ENCODE data around the gene PTGR1. TPM values are rescaled to one million over a fixed set of nuclear protein-coding genes. Genes with fewer than 3 reads are reported as not detected.
A peak's percentile ranks its signal among the peaks of the same experiment; 100 is the strongest.

Gene PTGR1
- total RNA-seq (60.1 TPM), polyA plus RNA-seq (81.2 TPM)

DNA sequence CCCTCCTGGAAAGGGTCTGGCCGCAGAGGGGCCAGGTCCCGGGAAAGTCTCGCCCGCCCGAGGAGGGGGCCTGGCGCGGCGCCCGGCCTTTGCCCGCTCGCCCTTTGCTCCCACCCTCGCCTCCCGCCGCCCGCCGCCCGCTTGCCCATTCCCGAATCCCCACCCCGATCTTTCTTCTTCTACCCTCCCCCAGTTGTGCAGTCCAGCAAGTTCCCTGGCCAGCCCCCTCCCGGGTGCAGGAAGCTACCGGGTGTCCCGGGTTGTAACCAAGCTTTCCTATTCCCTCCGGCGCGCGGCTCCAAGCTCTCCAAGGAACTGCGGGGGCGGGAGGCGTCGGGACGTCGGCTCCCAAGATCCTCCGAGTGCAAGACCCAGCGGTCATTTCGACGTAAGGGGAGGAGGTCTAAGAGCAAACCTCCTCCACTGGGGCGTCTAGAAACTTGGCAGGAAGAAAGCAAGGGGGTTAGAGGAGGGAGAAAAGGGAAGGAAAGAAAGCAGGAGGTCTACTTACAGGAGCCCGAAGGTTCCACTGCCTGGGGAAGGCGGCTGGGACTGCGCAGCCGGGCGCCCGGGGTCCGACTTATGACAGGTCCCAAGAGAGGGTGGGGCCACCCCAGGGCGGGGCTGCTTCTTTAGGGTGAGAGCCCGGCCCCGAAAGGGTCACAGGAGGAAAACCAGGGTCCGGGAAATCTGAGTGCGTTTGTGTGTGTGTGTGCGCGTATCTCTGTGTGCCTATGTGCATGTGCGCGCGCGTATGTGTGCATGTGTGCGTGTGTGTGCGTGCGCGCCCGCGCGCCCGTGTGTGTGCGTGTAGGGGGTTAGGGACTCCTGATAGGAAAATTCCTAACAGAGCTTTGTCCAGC is at the start of gene PTGR1:
Gene PTGR1 (minus strand): TSS at position 556 of the 863 bp plus-strand sequence. CDS start 2,225 bp downstream, outside the sequence.
- under 1% methylated on average over 64 of the region's 64 CpGs for WGBS
- DNase-seq (ENCODE audit: extremely low spot score) = peak; percentile 75
- H3K36me3 ChIP-seq (ENCODE audit: insufficient read depth) = peaks cover 1% of the 10 kb centered on the region
- peak within 1 kb of the TSS; percentile 71 for H3K27ac ChIP-seq (ENCODE audit: low read depth)
- peak within 1 kb of the TSS; percentile 68 for H3K4me3 ChIP-seq (ENCODE audit: low read depth, low read length)
- H3K4me1 ChIP-seq (ENCODE audit: insufficient read depth) = no peaks in the 10 kb centered on the region

DNA sequence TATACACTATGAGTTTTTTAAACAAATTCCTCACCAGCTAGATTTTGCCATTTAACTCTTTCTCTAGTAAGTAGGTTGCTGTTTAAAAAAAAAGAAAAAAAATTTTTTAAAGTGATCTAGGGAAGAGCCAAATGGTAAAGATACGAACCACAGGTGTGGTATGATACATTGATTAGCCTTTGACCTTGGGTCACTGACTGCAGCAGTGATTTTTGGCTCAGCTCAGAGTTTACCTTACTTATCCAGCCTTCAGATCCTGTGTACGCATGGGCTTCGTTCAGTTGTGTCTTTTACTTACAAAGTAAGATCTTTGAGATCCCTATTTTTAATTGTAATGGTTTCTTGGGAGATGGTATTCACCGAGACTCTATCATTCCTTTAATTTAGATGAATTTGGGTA is 49.6 kb upstream of the PTGR1 start:
- no peak overlapping the region for H3K4me3 ChIP-seq (ENCODE audit: low read depth, low read length)
- WGBS = 90% methylated on average over 4 of the region's 4 CpGs
- peaks cover 1% of the 10 kb centered on the region for H3K4me1 ChIP-seq (ENCODE audit: insufficient read depth)
- no peaks in the 10 kb centered on the region for H3K36me3 ChIP-seq (ENCODE audit: insufficient read depth)
- H3K27ac ChIP-seq (ENCODE audit: low read depth) = no peak overlapping the region
- no peak for DNase-seq (ENCODE audit: extremely low spot score)

- no peak for DNase-seq (ENCODE audit: extremely low spot score)
- H3K36me3 ChIP-seq (ENCODE audit: insufficient read depth) = no peaks in the 10 kb centered on the region
- no peak overlapping the region for H3K27ac ChIP-seq (ENCODE audit: low read depth)
- WGBS = 80% methylated on average over 4 of the region's 4 CpGs
- H3K4me3 ChIP-seq (ENCODE audit: low read depth, low read length) = no peak overlapping the region
- peaks cover 1% of the 10 kb centered on the region for H3K4me1 ChIP-seq (ENCODE audit: insufficient read depth)
Measured at GRCh38 chr9:111648066-111648465, 48.6 kb upstream of the PTGR1 start.

DNA sequence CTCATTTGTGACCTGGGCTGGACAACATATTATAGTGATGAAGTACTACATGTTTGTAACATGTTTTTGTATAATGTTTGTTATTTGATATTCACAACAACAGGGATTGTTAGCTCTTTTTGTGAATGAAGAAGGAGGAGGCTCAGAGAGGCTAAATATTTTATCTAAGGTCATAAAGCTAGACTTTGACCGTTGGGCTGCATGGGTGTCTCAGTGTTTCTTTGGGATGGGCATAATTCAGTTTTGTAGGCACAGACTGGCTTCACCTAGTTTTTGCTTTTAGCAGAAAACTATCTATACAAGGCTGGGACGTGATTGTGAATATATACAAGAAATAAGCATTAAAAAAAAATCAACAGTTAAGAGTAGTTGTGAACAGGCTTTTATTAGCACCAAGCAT is 47.0 kb upstream of the PTGR1 start:
- Histone ChIP-seq H3K27ac (ENCODE audit: low read depth) (no peak overlapping the region), H3K4me3 (ENCODE audit: low read depth, low read length) (no peak overlapping the region), H3K36me3 (ENCODE audit: insufficient read depth) (no peaks in the 10 kb centered on the region), H3K4me1 (ENCODE audit: insufficient read depth) (peaks cover 1% of the 10 kb centered on the region)
- no peak for DNase-seq (ENCODE audit: extremely low spot score)
- 80% methylated on average over 2 of the region's 2 CpGs for WGBS

- H3K27ac ChIP-seq (ENCODE audit: low read depth) = no peak overlapping the region
- no peaks in the 10 kb centered on the region for H3K36me3 ChIP-seq (ENCODE audit: insufficient read depth)
- no peak overlapping the region for H3K4me3 ChIP-seq (ENCODE audit: low read depth, low read length)
- 93% methylated on average over 1 of the region's 1 CpG for WGBS
- no peak for DNase-seq (ENCODE audit: extremely low spot score)
- H3K4me1 ChIP-seq (ENCODE audit: insufficient read depth) = peaks cover 1% of the 10 kb centered on the region
Measured at GRCh38 chr9:111645806-111646205, 46.4 kb upstream of the PTGR1 start.

GRCh38 chr9:111644195-111644772 is 44.8 kb upstream of the PTGR1 start:
- DNase-seq (ENCODE audit: extremely low spot score) = no peak
- no peak overlapping the region for H3K4me3 ChIP-seq (ENCODE audit: low read depth, low read length)
- H3K4me1 ChIP-seq (ENCODE audit: insufficient read depth) = peaks cover 1% of the 10 kb centered on the region
- no peaks in the 10 kb centered on the region for H3K36me3 ChIP-seq (ENCODE audit: insufficient read depth)
- 87% methylated on average over 8 of the region's 8 CpGs for WGBS
- H3K27ac ChIP-seq (ENCODE audit: low read depth) = no peak overlapping the region

DNA sequence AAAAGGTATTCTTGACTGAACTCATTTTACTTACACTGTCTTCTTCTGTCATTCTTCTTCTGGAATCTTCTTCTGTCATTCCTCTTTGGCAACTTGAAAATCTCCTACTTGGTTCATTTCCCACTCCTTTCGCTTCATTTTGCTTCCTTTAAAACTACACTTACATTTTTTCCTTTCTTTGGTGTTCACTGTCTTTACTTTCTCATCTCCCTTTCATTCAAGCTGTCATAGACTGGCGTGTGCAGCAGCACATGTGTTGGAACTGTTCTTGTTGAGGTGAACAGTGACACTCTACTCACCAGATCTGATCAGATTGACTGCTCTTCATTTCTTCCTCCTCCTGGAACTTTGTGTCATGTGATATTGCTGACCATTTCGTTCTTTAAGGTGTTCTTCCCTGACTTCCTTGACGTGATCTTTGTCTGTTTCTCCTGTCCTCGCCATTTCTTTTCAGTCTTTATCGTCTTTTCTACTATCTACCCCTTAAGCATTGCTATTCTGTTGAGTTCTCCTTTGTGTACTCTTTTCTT is 38.0 kb upstream of the PTGR1 start:
- no peak for DNase-seq (ENCODE audit: extremely low spot score)
- peaks cover 2% of the 10 kb centered on the region for H3K4me1 ChIP-seq (ENCODE audit: insufficient read depth)
- no peaks in the 10 kb centered on the region for H3K36me3 ChIP-seq (ENCODE audit: insufficient read depth)
- H3K4me3 ChIP-seq (ENCODE audit: low read depth, low read length) = no peak overlapping the region
- 89% methylated on average over 6 of the region's 6 CpGs for WGBS
- H3K27ac ChIP-seq (ENCODE audit: low read depth) = no peak overlapping the region

GRCh38 chr9:111634860-111635259 is 35.4 kb upstream of the PTGR1 start:
- no peak overlapping the region for H3K4me3 ChIP-seq (ENCODE audit: low read depth, low read length)
- DNase-seq (ENCODE audit: extremely low spot score) = no peak
- no peak overlapping the region for H3K27ac ChIP-seq (ENCODE audit: low read depth)
- WGBS = 57% methylated on average over 1 of the region's 1 CpG
- no peaks in the 10 kb centered on the region for H3K36me3 ChIP-seq (ENCODE audit: insufficient read depth)
- peaks cover 2% of the 10 kb centered on the region for H3K4me1 ChIP-seq (ENCODE audit: insufficient read depth)

GRCh38 chr9:111633389-111633736 is 33.9 kb upstream of the PTGR1 start:
- peaks cover 2% of the 10 kb centered on the region for H3K4me1 ChIP-seq (ENCODE audit: insufficient read depth)
- H3K4me3 ChIP-seq (ENCODE audit: low read depth, low read length) = no peak overlapping the region
- H3K36me3 ChIP-seq (ENCODE audit: insufficient read depth) = no peaks in the 10 kb centered on the region
- no peak overlapping the region for H3K27ac ChIP-seq (ENCODE audit: low read depth)
- DNase-seq (ENCODE audit: extremely low spot score) = no peak
- 34% methylated on average over 1 of the region's 1 CpG for WGBS

GRCh38 chr9:111632695-111633388 is 33.4 kb upstream of the PTGR1 start:
- Histone ChIP-seq H3K4me1 (ENCODE audit: insufficient read depth) (peaks cover 2% of the 10 kb centered on the region), H3K36me3 (ENCODE audit: insufficient read depth) (no peaks in the 10 kb centered on the region), H3K4me3 (ENCODE audit: low read depth, low read length) (no peak overlapping the region), H3K27ac (ENCODE audit: low read depth) (no peak overlapping the region)
- no peak for DNase-seq (ENCODE audit: extremely low spot score)
- 68% methylated on average over 7 of the region's 7 CpGs for WGBS

GRCh38 chr9:111632060-111632459 is 32.6 kb upstream of the PTGR1 start:
- Histone ChIP-seq H3K4me1 (ENCODE audit: insufficient read depth) (peaks cover 2% of the 10 kb centered on the region), H3K4me3 (ENCODE audit: low read depth, low read length) (peak overlapping the region; percentile 88), H3K27ac (ENCODE audit: low read depth) (no peak overlapping the region), H3K36me3 (ENCODE audit: insufficient read depth) (no peaks in the 10 kb centered on the region)
- DNase-seq (ENCODE audit: extremely low spot score) = no peak
- WGBS = 42% methylated on average over 5 of the region's 5 CpGs

- WGBS = 1% methylated on average over 79 of the region's 79 CpGs
- no peaks in the 10 kb centered on the region for H3K36me3 ChIP-seq (ENCODE audit: insufficient read depth)
- peaks cover 2% of the 10 kb centered on the region for H3K4me1 ChIP-seq (ENCODE audit: insufficient read depth)
- H3K27ac ChIP-seq (ENCODE audit: low read depth) = peak within 1 kb of the TSS; percentile 61
- peak within 1 kb of the TSS; percentile 88 for H3K4me3 ChIP-seq (ENCODE audit: low read depth, low read length)
- DNase-seq (ENCODE audit: extremely low spot score) = peak; percentile 94
Measured at GRCh38 chr9:111631214-111631971, 31.9 kb upstream of the PTGR1 start, which contains the start of gene DNAJC25. DNAJC25 (plus strand) TSS chr9:111631334; CDS start chr9:111631408, 74 bp downstream.

GRCh38 chr9:111630964-111631213 is 31.4 kb upstream of the PTGR1 start:
- H3K27ac ChIP-seq (ENCODE audit: low read depth) = no peak overlapping the region
- H3K4me3 ChIP-seq (ENCODE audit: low read depth, low read length) = peak overlapping the region; percentile 88
- under 1% methylated on average over 14 of the region's 14 CpGs for WGBS

More at GRCh38 chr9:111630964-111631213, 31.4 kb upstream of the PTGR1 start:
- DNase-seq (ENCODE audit: extremely low spot score) = no peak
- H3K36me3 ChIP-seq (ENCODE audit: insufficient read depth) = no peaks in the 10 kb centered on the region
- peaks cover 2% of the 10 kb centered on the region for H3K4me1 ChIP-seq (ENCODE audit: insufficient read depth)

All from urinary bladder (tissue), 4 donors.